ENCODE measurements around the gene TMEM51. TPM values are rescaled to one million over a fixed set of nuclear protein-coding genes. Genes with fewer than 3 reads are reported as not detected.
A peak's percentile ranks its signal among the peaks of the same experiment; 100 is the strongest.

TMEM51 gene
- total and polyA plus RNA-seq, 8 donors = 18.2 to 42.1 (median 25.6) TPM

DNA sequence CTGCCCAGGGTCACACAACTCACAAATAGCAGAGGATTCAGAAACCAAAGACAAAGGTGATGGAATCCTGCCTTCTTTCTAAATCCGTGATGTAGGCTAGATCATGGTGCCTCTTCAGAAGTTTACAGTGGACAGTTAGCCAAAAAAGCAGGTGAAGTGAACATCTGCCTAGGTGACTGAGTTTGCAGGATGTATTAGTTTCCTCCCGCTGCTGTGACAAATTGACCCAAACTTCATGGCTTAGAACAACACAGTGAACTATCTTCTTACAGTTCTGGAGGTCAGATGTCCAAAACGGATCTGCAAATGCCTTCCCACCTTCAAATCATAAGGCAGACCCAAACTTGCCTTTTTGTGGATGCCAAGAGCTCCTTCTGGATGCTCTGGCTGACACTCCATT is 3.2 kb upstream of the TMEM51 start:
- no peaks in the 10 kb centered on the region for H3K9me3 ChIP-seq
- intact Hi-C loops (cut with DNase I) = loop anchor here in 1 of 3 donors (5.0 to 10.0 kb wide), 2 partner anchors 52 to 124 kb away; no protein-coding TSS in a partner anchor
- TF ChIP-seq, protein P1, sequence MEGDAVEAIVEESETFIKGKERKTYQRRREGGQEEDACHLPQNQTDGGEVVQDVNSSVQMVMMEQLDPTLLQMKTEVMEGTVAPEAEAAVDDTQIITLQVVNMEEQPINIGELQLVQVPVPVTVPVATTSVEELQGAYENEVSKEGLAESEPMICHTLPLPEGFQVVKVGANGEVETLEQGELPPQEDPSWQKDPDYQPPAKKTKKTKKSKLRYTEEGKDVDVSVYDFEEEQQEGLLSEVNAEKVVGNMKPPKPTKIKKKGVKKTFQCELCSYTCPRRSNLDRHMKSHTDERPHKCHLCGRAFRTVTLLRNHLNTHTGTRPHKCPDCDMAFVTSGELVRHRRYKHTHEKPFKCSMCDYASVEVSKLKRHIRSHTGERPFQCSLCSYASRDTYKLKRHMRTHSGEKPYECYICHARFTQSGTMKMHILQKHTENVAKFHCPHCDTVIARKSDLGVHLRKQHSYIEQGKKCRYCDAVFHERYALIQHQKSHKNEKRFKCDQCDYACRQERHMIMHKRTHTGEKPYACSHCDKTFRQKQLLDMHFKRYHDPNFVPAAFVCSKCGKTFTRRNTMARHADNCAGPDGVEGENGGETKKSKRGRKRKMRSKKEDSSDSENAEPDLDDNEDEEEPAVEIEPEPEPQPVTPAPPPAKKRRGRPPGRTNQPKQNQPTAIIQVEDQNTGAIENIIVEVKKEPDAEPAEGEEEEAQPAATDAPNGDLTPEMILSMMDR (IDR thresholded peaks at IDR 0.05) = no peak
- peaks cover 18 to 49% (median 22%) of the 10 kb centered on the region in 3 donors for H3K4me1 ChIP-seq
- WGBS, 2 donors = 78 to 84% methylated on average over 3 of the region's 3 CpGs
- H3K36me3 ChIP-seq = no peaks in the 10 kb centered on the region
- no peak for FAIRE-seq
- peak overlapping the region in 2 of 4 donors; percentile 92 to 97 for H3K4me3 ChIP-seq
- no peak for ATAC-seq
- H3K27ac ChIP-seq = peak overlapping the region in 1 of 4 donors; percentile 99
- DNase-seq = no peak
- H3K27me3 ChIP-seq = no peaks in the 10 kb centered on the region

DNA sequence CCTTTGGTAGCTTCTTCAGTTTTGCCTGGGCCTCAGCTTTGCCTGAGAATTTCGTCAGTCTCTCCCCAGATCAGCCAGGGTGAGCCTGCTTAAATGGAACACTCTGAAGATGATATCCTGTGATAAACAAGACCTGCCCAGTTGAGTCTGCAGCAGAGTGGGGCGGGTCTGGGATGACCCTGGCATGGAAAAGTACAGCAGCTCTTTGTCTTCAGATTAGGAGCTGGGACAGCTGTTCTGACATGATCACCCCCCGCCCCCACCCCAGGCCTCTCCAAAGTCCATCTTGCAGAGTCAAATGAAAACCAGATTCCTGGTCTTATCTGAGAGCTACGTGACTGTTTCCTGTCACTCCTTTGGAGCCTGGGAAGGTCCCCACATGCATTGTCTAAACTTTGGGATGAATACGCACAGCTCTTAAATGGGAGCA is 2.2 kb upstream of the TMEM51 start:
- intact Hi-C loops (cut with DNase I) = loop anchor here in 1 of 3 donors (5.0 to 10.0 kb wide), 2 partner anchors 51 to 123 kb away; no protein-coding TSS in a partner anchor
- no peak for FAIRE-seq
- TF ChIP-seq, protein P1 (IDR thresholded peaks at IDR 0.05) = no peak
- no peak for DNase-seq
- H3K4me3 ChIP-seq = peak overlapping the region in 3 of 4 donors; percentile 1 to 97 (median 92)
- WGBS, 2 donors = 23 to 27% methylated on average over 5 of the region's 5 CpGs
- peaks cover 20 to 49% (median 20%) of the 10 kb centered on the region in 3 donors for H3K4me1 ChIP-seq
- H3K36me3 ChIP-seq = no peaks in the 10 kb centered on the region
- H3K9me3 ChIP-seq = no peaks in the 10 kb centered on the region
- H3K27me3 ChIP-seq = no peaks in the 10 kb centered on the region
- no peak for ATAC-seq
- H3K27ac ChIP-seq = peak overlapping the region; percentile 95 to 100 (median 99)

DNA sequence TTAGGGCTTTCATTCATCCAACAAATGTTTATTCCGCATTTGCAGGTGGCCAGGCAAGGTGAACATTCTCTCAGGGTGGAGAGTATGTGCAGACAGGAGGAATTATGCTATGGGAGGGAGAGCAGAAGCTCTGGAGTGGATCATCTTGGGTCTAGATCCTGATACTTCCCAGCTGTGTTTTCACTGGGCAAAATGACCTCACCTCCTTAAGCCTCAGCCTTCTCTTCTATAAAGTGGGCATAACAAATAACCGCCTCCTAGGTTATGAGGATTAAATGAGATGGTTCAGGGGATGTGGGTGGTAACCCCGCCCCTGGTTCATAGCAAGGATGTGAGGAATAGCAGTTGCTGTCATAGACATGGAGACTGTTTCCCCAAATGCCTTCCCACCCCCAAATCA is 1.7 kb upstream of the TMEM51 start:
- Histone ChIP-seq H3K27ac (peak overlapping the region; percentile 95 to 100 (median 99)), H3K27me3 (no peaks in the 10 kb centered on the region), H3K4me3 (peak overlapping the region; percentile 72 to 97 (median 88)), H3K9me3 (no peaks in the 10 kb centered on the region), H3K36me3 (no peaks in the 10 kb centered on the region), H3K4me1 (peaks cover 20 to 47% (median 20%) of the 10 kb centered on the region in 3 donors)
- TF ChIP-seq, protein P1 (IDR thresholded peaks at IDR 0.05) = no peak
- DNase-seq = no peak
- 23 to 34% methylated on average over 3 of the region's 3 CpGs for WGBS, 2 donors
- no peak for FAIRE-seq
- intact Hi-C loops (cut with DNase I) = loop anchor here in 1 of 3 donors (5.0 to 10.0 kb wide), 2 partner anchors 50 to 123 kb away; no protein-coding TSS in a partner anchor
- no peak for ATAC-seq

DNA sequence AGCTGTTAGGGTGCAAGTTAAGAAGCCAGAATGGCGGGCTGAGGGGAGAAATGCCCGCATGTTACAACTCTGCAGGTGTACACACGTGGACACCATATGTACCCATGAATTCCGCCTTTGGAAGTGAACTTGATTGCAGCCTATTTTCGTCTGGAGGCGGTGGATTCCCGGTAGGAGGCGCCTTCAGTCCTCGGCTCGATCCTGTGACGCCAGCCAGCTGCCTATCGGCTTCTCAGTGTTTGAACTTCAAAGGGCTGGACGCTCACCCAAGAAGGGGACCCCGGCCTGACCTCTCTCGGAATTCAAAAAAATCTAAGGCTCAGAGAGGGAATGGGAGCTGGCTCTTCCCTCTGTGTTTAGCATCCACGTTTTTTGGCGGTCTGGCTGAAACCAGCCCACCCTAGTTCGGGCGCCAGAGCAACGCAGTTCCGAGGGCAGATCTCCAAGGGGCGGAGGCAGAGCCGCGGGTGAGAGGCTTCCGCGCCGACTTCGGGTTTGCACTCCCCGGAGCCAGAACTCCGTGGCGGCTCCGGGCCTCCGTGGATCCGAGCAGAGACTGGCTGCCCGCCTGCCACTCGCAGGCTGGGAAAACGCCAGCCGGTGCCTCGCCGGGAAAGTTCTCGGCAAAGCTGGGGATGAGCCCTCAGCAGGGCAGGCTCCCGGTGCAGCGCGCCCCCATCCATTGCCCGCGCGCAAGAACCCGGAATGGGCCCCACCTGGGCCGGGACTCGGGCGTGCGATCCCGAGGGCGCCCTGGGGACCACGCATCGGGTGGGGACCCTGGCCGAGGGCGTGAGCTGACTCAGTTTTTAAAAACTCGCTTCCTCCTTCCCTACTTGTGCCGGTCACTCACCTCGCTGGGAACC is 996 bp upstream of the TMEM51 start:
- intact Hi-C loops (cut with DNase I) = loop anchor here in 1 of 3 donors (5.0 to 10.0 kb wide), 2 partner anchors 50 to 122 kb away; no protein-coding TSS in a partner anchor
- peak overlapping the region; percentile 95 to 100 (median 99) for H3K27ac ChIP-seq
- no peaks in the 10 kb centered on the region for H3K27me3 ChIP-seq
- 0% methylated on average over 60 to 61 of the region's 61 CpGs for WGBS, 2 donors
- peak; percentile 88 to 95 (median 92) for DNase-seq
- H3K4me1 ChIP-seq = peaks cover 20 to 46% (median 20%) of the 10 kb centered on the region in 3 donors
- peak overlapping the region; percentile 72 to 97 (median 88) for H3K4me3 ChIP-seq
- peak; percentile 58 to 74 (median 67) for ATAC-seq
- peak; percentile 53 for FAIRE-seq
- H3K36me3 ChIP-seq = no peaks in the 10 kb centered on the region
- TF ChIP-seq, protein P1 (IDR thresholded peaks at IDR 0.05) = peak in 3 of 4 donors; percentile 14 to 52 (median 32)
- H3K9me3 ChIP-seq = no peaks in the 10 kb centered on the region
